Neuronal stem cell (in vitro differentiated cells): Measurements from ENCODE around the gene TRIM34.

Source experiments
- DNase-seq: peaks from one replicate; pipeline ENCODE4 v3.0.0-alpha.2; 2013; ENCODE audit warnings: low spot score
- H2AFZ ChIP-seq: one replicate; pipeline ENCODE4 v1.6.1; 2013; ENCODE audit warnings: mild to moderate bottlenecking, low read length, inconsistent platforms
- H2AK5ac ChIP-seq: 2 replicates; pipeline ENCODE4 v1.6.1; 2013; ENCODE audit warnings: low read depth, mild to moderate bottlenecking, inconsistent platforms, low read length, moderate library complexity, mixed read lengths
- H2BK120ac ChIP-seq: 2 replicates; pipeline ENCODE4 v1.6.1; 2013; ENCODE audit warnings: low read depth, mild to moderate bottlenecking, inconsistent platforms, low read length, moderate library complexity, mixed read lengths
- H2BK12ac ChIP-seq: one replicate; pipeline ENCODE4 v1.6.1; 2013; ENCODE audit warnings: low read length, inconsistent platforms
- H2BK15ac ChIP-seq: 2 replicates; pipeline ENCODE4 v1.6.1; 2013; ENCODE audit warnings: mild to moderate bottlenecking, low read length, inconsistent platforms, mixed read lengths
- H2BK5ac ChIP-seq: one replicate; pipeline ENCODE4 v1.6.1; 2013; ENCODE audit warnings: inconsistent platforms, mild to moderate bottlenecking, low read length, moderate library complexity
- H3K14ac ChIP-seq: one replicate; pipeline ENCODE4 v1.6.1; 2013; ENCODE audit warnings: low read length, inconsistent platforms
- H3K18ac ChIP-seq: 2 replicates; pipeline ENCODE4 v1.6.1; 2013; ENCODE audit warnings: low read length, inconsistent platforms
- H3K23ac ChIP-seq: 2 replicates; pipeline ENCODE4 v1.6.1; 2013; ENCODE audit warnings: low read depth, mild to moderate bottlenecking, mixed read lengths, low read length, inconsistent platforms; ENCODE audit not compliant: poor library complexity
- H3K27ac ChIP-seq: replicated peaks from 3 replicates; pipeline ENCODE4 v1.5.1; 2013; ENCODE audit warnings: low read length, inconsistent platforms
- H3K27me3 ChIP-seq, 3 experiments: 2 replicates each; pipeline ENCODE4 v1.6.1; 2013; ENCODE audit warnings: low read length in 3 of 3, mild to moderate bottlenecking in 2 of 3, inconsistent platforms in 1 of 3, low read depth in 1 of 3, mixed read lengths in 1 of 3, moderate library complexity in 1 of 3; ENCODE audit not compliant: control insufficient read depth in 3 of 3, insufficient read depth in 3 of 3
- H3K36me3 ChIP-seq, 2 donors: replicated peaks in 1 of 2; 2 replicates each; pipeline ENCODE4 v1.6.1; 2013; ENCODE audit warnings: low read length in 2 of 2; ENCODE audit not compliant: control insufficient read depth in 2 of 2, insufficient read depth in 2 of 2
- H3K4ac ChIP-seq: 2 replicates; pipeline ENCODE4 v1.6.1; 2013; ENCODE audit warnings: inconsistent platforms, mild to moderate bottlenecking, low read length, moderate library complexity
- H3K4me1 ChIP-seq, 2 donors: 1 replicate in 1 of 2; 2 replicates in 1 of 2; pipeline ENCODE4 v1.6.1; 2013; ENCODE audit warnings: low read length in 2 of 2, low read depth in 1 of 2; ENCODE audit not compliant: control insufficient read depth in 2 of 2, insufficient read depth in 1 of 2
- H3K4me2 ChIP-seq: one replicate; pipeline ENCODE4 v1.6.1; 2013; ENCODE audit warnings: mild to moderate bottlenecking, low read length, inconsistent platforms; ENCODE audit not compliant: insufficient read depth, poor library complexity, severe bottlenecking
- H3K4me3 ChIP-seq, 2 donors: 2 replicates each; pipeline ENCODE4 v1.5.1; 2013; ENCODE audit warnings: low read length in 2 of 2, mild to moderate bottlenecking in 2 of 2, inconsistent platforms in 1 of 2, moderate library complexity in 1 of 2
- H3K79me1 ChIP-seq: one replicate; pipeline ENCODE4 v1.6.1; 2013; ENCODE audit warnings: low read depth, mild to moderate bottlenecking, inconsistent platforms, low read length, moderate library complexity
- H3K9ac ChIP-seq: one replicate; pipeline ENCODE4 v1.6.1; 2013; ENCODE audit warnings: mild to moderate bottlenecking, low read depth, low read length, inconsistent platforms; ENCODE audit not compliant: poor library complexity
- H3K9me3 ChIP-seq, 2 donors: replicated peaks in 1 of 2; 2 replicates each; pipeline versions ENCODE3 to v1.6.1; 2013; ENCODE audit warnings: low read length in 2 of 2, mild to moderate bottlenecking in 2 of 2, inconsistent platforms in 1 of 2, low read depth in 1 of 2, mixed read lengths in 1 of 2, moderate library complexity in 1 of 2; ENCODE audit not compliant: control insufficient read depth in 2 of 2, insufficient read depth in 1 of 2
- H4K8ac ChIP-seq: one replicate; pipeline ENCODE4 v1.6.1; 2013; ENCODE audit warnings: low read depth, mild to moderate bottlenecking, inconsistent platforms, low read length, moderate library complexity
- H4K91ac ChIP-seq: one replicate; pipeline ENCODE4 v1.6.1; 2013; ENCODE audit warnings: low read length, low read depth, mild to moderate bottlenecking, inconsistent platforms; ENCODE audit not compliant: poor library complexity
- WGBS, 2 donors: extraction: QIAGEN DNeasy Blood & Tissue Kit; methylation state at CpG; one replicate each; pipeline ENCODE4 v1.1.7; 2013; ENCODE audit warnings: missing lambda C conversion rate in 2 of 2, mixed read lengths in 1 of 2; ENCODE audit not compliant: insufficient read length in 2 of 2, insufficient replicate concordance in 1 of 2; ENCODE audit errors: extremely low coverage in 2 of 2; 5-methylcytosine and 5-hydroxymethylcytosine counted together

Gene TRIM34

DNA sequence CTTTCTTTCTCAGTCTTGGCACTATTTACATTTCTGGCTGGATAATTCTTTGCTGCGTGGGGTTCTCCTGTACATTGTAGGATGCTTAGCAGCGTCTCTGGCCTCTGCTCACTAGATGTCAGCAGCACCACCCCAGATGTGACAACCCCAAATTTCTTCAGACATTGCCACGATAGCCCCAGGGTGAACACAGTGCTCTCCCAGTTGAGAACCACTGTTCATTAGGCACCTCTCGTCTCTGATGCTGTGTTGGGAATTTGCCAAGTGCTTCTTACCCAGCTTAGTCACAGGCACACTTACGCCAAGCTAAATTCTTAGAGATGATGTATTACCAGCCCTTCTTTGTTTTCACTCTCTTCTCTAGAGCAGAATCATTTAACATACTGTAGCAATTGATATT, 19.0 kb upstream of the TRIM34 start:
- H3K27me3 ChIP-seq: no peaks in the 10 kb centered on the region
- no CpG with 5 or more reads among the region's 5 CpGs for WGBS, 2 donors
- no peak overlapping the region for H3K4ac ChIP-seq

DNA sequence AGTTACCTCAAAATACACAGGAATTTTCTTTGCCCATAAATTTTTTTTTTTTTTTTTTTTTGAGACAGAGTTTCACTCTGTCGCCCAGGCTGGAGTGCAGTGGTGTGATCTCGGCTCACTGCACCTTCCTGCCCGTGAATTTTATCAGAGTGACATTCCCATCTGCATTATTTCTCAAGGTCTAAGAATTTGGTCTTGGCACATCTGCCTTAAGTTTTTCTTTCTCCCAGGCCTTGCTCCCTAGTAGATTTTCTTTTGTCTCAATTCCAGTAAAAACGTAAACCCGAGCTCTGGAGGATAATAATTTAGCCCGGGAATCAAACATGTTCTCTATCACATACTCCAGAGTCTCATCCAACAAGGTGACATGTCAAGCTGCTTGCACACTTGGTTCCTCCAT, 16.0 kb upstream of the TRIM34 start:
- H4K8ac ChIP-seq: no peak overlapping the region
- no peak overlapping the region for H2BK12ac ChIP-seq
- no peaks in the 10 kb centered on the region for H3K27me3 ChIP-seq
- H3K18ac ChIP-seq: no peak overlapping the region
- no peak overlapping the region for H2AK5ac ChIP-seq
- peaks cover 2 to 10% of the 10 kb centered on the region in 2 donors for H3K36me3 ChIP-seq
- no peak overlapping the region for H3K23ac ChIP-seq
- no peak overlapping the region for H3K14ac ChIP-seq
- no peak overlapping the region for H2AFZ ChIP-seq
- no peaks in the 10 kb centered on the region for H3K79me1 ChIP-seq
- no peak for DNase-seq
- no CpG with 5 or more reads among the region's 6 CpGs for WGBS, 2 donors
- no peak overlapping the region for H3K4me3 ChIP-seq
- no peak overlapping the region for H3K4ac ChIP-seq
- H3K4me2 ChIP-seq: no peak overlapping the region
- no peak overlapping the region for H2BK15ac ChIP-seq
- H3K9me3 ChIP-seq: peaks cover 0 to 3% of the 10 kb centered on the region in 2 donors
- H3K4me1 ChIP-seq: no peaks in the 10 kb centered on the region
- H4K91ac ChIP-seq: no peak overlapping the region
- no peak overlapping the region for H3K27ac ChIP-seq
- no peak overlapping the region for H3K9ac ChIP-seq
- H2BK5ac ChIP-seq: no peak overlapping the region
- no peak overlapping the region for H2BK120ac ChIP-seq

More for the DNA sequence above, 19.0 kb upstream of the TRIM34 start:
- Histone ChIP-seq H2AK5ac (no peak overlapping the region), H3K36me3 (peaks cover 2 to 10% of the 10 kb centered on the region in 2 donors), H2BK5ac (no peak overlapping the region), H2BK12ac (no peak overlapping the region), H3K79me1 (no peaks in the 10 kb centered on the region), H3K4me1 (peaks cover 0 to 6% of the 10 kb centered on the region in 2 donors), H2BK15ac (no peak overlapping the region), H2BK120ac (no peak overlapping the region), H3K18ac (no peak overlapping the region), H3K9me3 (peaks cover 0 to 3% of the 10 kb centered on the region in 2 donors), H3K4me3 (no peak overlapping the region), H3K23ac (no peak overlapping the region), H3K14ac (no peak overlapping the region), H3K9ac (no peak overlapping the region), H3K4me2 (no peak overlapping the region), H4K8ac (no peak overlapping the region), H3K27ac (no peak overlapping the region), H2AFZ (no peak overlapping the region), H4K91ac (no peak overlapping the region)
- no peak for DNase-seq

- WGBS, 2 donors: no CpG with 5 or more reads among the region's 5 CpGs
- Histone ChIP-seq H2AFZ (no peak overlapping the region), H3K36me3 (peaks cover 2 to 7% of the 10 kb centered on the region in 2 donors)
Observed at GRCh38 chr11:5610446-5610845, 14.4 kb upstream of the TRIM34 start.

DNA sequence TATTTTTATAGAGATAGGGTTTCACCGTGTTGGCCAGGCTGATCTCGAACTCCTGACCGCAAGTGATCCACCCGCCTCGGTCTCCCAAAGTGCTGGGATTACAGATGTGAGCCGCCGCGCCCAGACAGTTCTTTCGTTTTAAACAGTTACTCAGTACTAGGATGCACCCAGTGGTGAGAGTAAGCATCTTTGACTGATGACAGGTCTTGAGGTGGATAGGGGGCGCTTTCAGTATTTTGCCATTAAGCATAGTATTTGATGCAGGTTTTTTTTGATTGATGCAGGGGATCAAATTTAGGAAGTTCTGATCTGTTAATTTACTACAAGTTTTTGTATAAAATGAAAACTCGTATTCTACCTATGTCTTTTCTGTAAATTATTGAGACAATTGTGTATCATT, 13.2 kb upstream of the TRIM34 start:
- no peak for DNase-seq
- Histone ChIP-seq H3K9ac (no peak overlapping the region), H3K18ac (no peak overlapping the region), H3K14ac (no peak overlapping the region), H3K23ac (no peak overlapping the region), H3K36me3 (peaks cover 2% of the 10 kb centered on the region in 2 donors), H3K4me3 (no peak overlapping the region), H4K91ac (no peak overlapping the region), H4K8ac (no peak overlapping the region), H3K4me1 (no peaks in the 10 kb centered on the region), H3K4me2 (no peak overlapping the region), H3K27ac (no peak overlapping the region), H3K4ac (no peak overlapping the region), H3K79me1 (no peaks in the 10 kb centered on the region), H2AFZ (no peak overlapping the region), H2BK5ac (no peak overlapping the region), H2BK12ac (no peak overlapping the region), H2AK5ac (no peak overlapping the region), H3K27me3 (no peaks in the 10 kb centered on the region), H2BK120ac (no peak overlapping the region), H3K9me3 (peaks cover 0 to 3% of the 10 kb centered on the region in 2 donors), H2BK15ac (no peak overlapping the region)
- WGBS, 2 donors: no CpG with 5 or more reads among the region's 11 CpGs

More at GRCh38 chr11:5610446-5610845, 14.4 kb upstream of the TRIM34 start:
- no peak overlapping the region for H3K23ac ChIP-seq
- no peak overlapping the region for H3K14ac ChIP-seq
- H3K4me2 ChIP-seq: no peak overlapping the region
- H3K4me3 ChIP-seq: no peak overlapping the region
- H2BK12ac ChIP-seq: no peak overlapping the region
- H3K4me1 ChIP-seq: no peaks in the 10 kb centered on the region
- H2BK5ac ChIP-seq: no peak overlapping the region
- no peak overlapping the region for H2AK5ac ChIP-seq
- no peak overlapping the region for H2BK120ac ChIP-seq
- H2BK15ac ChIP-seq: no peak overlapping the region
- H3K27ac ChIP-seq: no peak overlapping the region
- no peaks in the 10 kb centered on the region for H3K27me3 ChIP-seq
- H3K9ac ChIP-seq: no peak overlapping the region
- no peaks in the 10 kb centered on the region for H3K79me1 ChIP-seq
- H3K18ac ChIP-seq: no peak overlapping the region
- H3K4ac ChIP-seq: no peak overlapping the region
- H3K9me3 ChIP-seq: peaks cover 0 to 3% of the 10 kb centered on the region in 2 donors
- H4K91ac ChIP-seq: no peak overlapping the region
- no peak overlapping the region for H4K8ac ChIP-seq
- no peak for DNase-seq
